Adrenal gland (tissue), 12 donors: Measurements from ENCODE around the gene AMBRA1. TPM values are rescaled to one million over a fixed set of nuclear protein-coding genes. Genes with fewer than 3 reads are reported as not detected.

Experiments used
- DNase-seq, 7 donors: peaks; one replicate each; pipeline ENCODE4 v3.0.0-alpha.2; 2019 to 2020
- H3K27ac ChIP-seq, 5 donors: fragments of 200-600 bp; sonication (generic) in 4 of 5; 1 replicate in 3 of 5; 2 replicates in 2 of 5; pipeline versions ENCODE4 v1.5.1 to v1.8.0; 2016 to 2020; ENCODE audit warnings: mild to moderate bottlenecking in 1 of 5
- H3K27me3 ChIP-seq: fragments of 200-600 bp; 2 replicates; pipeline ENCODE4 v1.8.0; 2021
- H3K36me3 ChIP-seq, 2 donors: fragments of 200-600 bp; replicated peaks in 1 of 2; 1 replicate in 1 of 2; 2 replicates in 1 of 2; pipeline versions ENCODE4 v1.5.1 to v1.8.0; 2018 to 2022
- H3K4me1 ChIP-seq, 2 donors: fragments of 200-600 bp; replicated peaks in 1 of 2; 1 replicate in 1 of 2; 2 replicates in 1 of 2; pipeline versions ENCODE4 v1.5.1 to v1.8.0; 2018 to 2021
- H3K4me3 ChIP-seq, 4 donors: fragments of 200-600 bp; sonication (generic) in 3 of 4; one replicate each; pipeline ENCODE4 v1.5.1; 2016 to 2018
- H3K9me3 ChIP-seq, 3 donors: fragments of 200-600 bp; sonication (generic) in 1 of 3; replicated peaks in 1 of 3; 1 replicate in 2 of 3; 2 replicates in 1 of 3; pipeline versions ENCODE4 v1.5.1 to v1.8.0; 2016 to 2021
- CTCF ChIP-seq, 6 experiments: fragments of 450-650 bp in 4 of 6; fragments of 200-600 bp in 2 of 6; sonication (generic) in 1 of 6; IDR thresholded peaks; 1 replicate in 5 of 6; 2 replicates in 1 of 6; pipeline versions ENCODE4 v1.5.1 to v1.8.0; 2016 to 2021; ENCODE audit warnings: antibody characterized with exemption in 6 of 6, mild to moderate bottlenecking in 2 of 6, moderate library complexity in 1 of 6
- POLR2A ChIP-seq, 2 donors: fragments of 450-650 bp; IDR thresholded peaks; one replicate each; pipeline ENCODE4 v1.6.1; 2017; ENCODE audit warnings: antibody characterized with exemption in 2 of 2, mild to moderate bottlenecking in 2 of 2, moderate library complexity in 1 of 2
- WGBS, 4 donors: extraction: QIAGEN DNeasy Blood & Tissue Kit in 2 of 4; methylation state at CpG; one replicate each; pipeline versions ENCODE4 v1.1.5 to v1.1.7; 2013 to 2017; 5-methylcytosine and 5-hydroxymethylcytosine counted together
- intact Hi-C, 2 donors: fragments of 100-400 bp; cut with DNase I; formaldehyde crosslinking; loops; one replicate each; pipeline versions ENCODE4 v1.14.1 to v1.15.0; 2022 to 2023
- polyA plus RNA-seq, 3 donors: library from polyadenylated mRNA; stranded (reverse); fragments of 200-250 nt in 2 of 3; fragments of 350-450 nt in 1 of 3; fragmentation: Illumina TruSeq in 1 of 3; extraction: RNeasy Lipid Tissue Mini Kit (QIAGEN cat#74804) in 1 of 3; gene quantifications; one replicate each; pipeline ENCODE4 v1.2.3, GENCODE V29; 2013 to 2014
- total RNA-seq, 9 donors: library from RNA; depleted of rRNA in 4 of 9; stranded (reverse); fragments of >200 nt in 4 of 9; fragments of 120-200 nt in 1 of 9; fragmentation: NEBNext Ultra II Directional in 1 of 9; extraction: Animal tissue kit (Norgen Biotek cat#: 25700) in 1 of 9; gene quantifications; one replicate each; pipeline versions ENCODE4 v1.1.0 to v1.2.4, GENCODE V29; 2013 to 2023
- donor health status: healthy with polysubstance abuse.
- donor health status: Bipolar disorder and iron deficiency.
- donor health status: DM: yes; HTN: yes; CAD: no.
- donor health status: DM: no; HTN: no; CAD: no.
- donor health status: DM: no; HTN: no; CAD: no.
- donor health status: DM: yes; HTN: yes; CAD: no.

Gene AMBRA1
- total and polyA plus RNA-seq, 12 donors: 16.2 to 73.3 (median 49.7) TPM

- no peaks in the 10 kb centered on the region for H3K27me3 ChIP-seq
- H3K27ac ChIP-seq: peak overlapping the region in 1 of 5 donors; percentile 47
- TF ChIP-seq POLR2A (IDR thresholded peaks at IDR 0.05): no peak
- no peak for TF ChIP-seq CTCF (IDR thresholded peaks at IDR 0.05)
- DNase-seq: no peak
- no peaks in the 10 kb centered on the region for H3K9me3 ChIP-seq
- intact Hi-C loops: no loop called here
- no peak overlapping the region for H3K4me3 ChIP-seq
- 63 to 84% (median 77%) methylated on average over 1 to 8 of the region's 8 CpGs for WGBS, 4 donors
- H3K36me3 ChIP-seq: no peaks in the 10 kb centered on the region
- H3K4me1 ChIP-seq: peaks cover 28 to 43% of the 10 kb centered on the region in 2 donors
Measured at GRCh38 chr11:46351148-46351547, 242.7 kb downstream of the AMBRA1 start.

- Histone ChIP-seq H3K36me3 (no peaks in the 10 kb centered on the region), H3K9me3 (no peaks in the 10 kb centered on the region), H3K27ac (no peak overlapping the region), H3K4me3 (no peak overlapping the region), H3K27me3 (no peaks in the 10 kb centered on the region), H3K4me1 (peaks cover 28 to 43% of the 10 kb centered on the region in 2 donors)
- WGBS, 4 donors: 59 to 70% (median 63%) methylated on average over 3 of the region's 3 CpGs
- TF ChIP-seq POLR2A (IDR thresholded peaks at IDR 0.05): no peak
- no peak for TF ChIP-seq CTCF (IDR thresholded peaks at IDR 0.05)
- intact Hi-C loops: no loop called here
- DNase-seq: no peak
Measured at GRCh38 chr11:46350695-46351094, 243.1 kb downstream of the AMBRA1 start.

GRCh38 chr11:46348566-46349401 lies 245.0 kb downstream of the AMBRA1 start:
- intact Hi-C loops: no loop called here
- no peak for TF ChIP-seq POLR2A (IDR thresholded peaks at IDR 0.05)
- TF ChIP-seq CTCF (IDR thresholded peaks at IDR 0.05): no peak
- H3K27me3 ChIP-seq: no peaks in the 10 kb centered on the region
- no peaks in the 10 kb centered on the region for H3K36me3 ChIP-seq
- no peak overlapping the region for H3K27ac ChIP-seq
- H3K9me3 ChIP-seq: no peaks in the 10 kb centered on the region
- peaks cover 28 to 43% of the 10 kb centered on the region in 2 donors for H3K4me1 ChIP-seq
- WGBS, 4 donors: 61 to 77% (median 72%) methylated on average over 12 to 18 of the region's 18 CpGs
- no peak overlapping the region for H3K4me3 ChIP-seq
- peak in 1 of 7 donors; percentile 22 for DNase-seq

GRCh38 chr11:46347637-46348311 lies 246.0 kb downstream of the AMBRA1 start:
- Histone ChIP-seq H3K9me3 (no peaks in the 10 kb centered on the region), H3K27ac (peak overlapping the region in 2 of 5 donors; percentile 13 to 79), H3K36me3 (no peaks in the 10 kb centered on the region), H3K4me1 (peaks cover 26 to 43% of the 10 kb centered on the region in 2 donors), H3K4me3 (peak overlapping the region; percentile 62 to 76 (median 68)), H3K27me3 (no peaks in the 10 kb centered on the region)
- WGBS, 4 donors: 13 to 38% (median 24%) methylated on average over 3 to 63 of the region's 63 CpGs
- DNase-seq: peak in 4 of 7 donors; percentile 30 to 55 (median 46)
- intact Hi-C loops: no loop called here
- TF ChIP-seq POLR2A (IDR thresholded peaks at IDR 0.05) (no peak), CTCF (IDR thresholded peaks at IDR 0.05) (peak in 1 of 6 experiments; percentile 1)
